ENCODE data around the gene HOMER1.

Gene HOMER1

GRCh38 chr5:79513704-79514390 is at the start of gene HOMER1:
Gene HOMER1, minus strand, starts transcription at chr5:79514134. Its CDS starts 1,360 bp downstream, at chr5:79512774.
- no peak for FAIRE-seq

- FAIRE-seq: no peak
Observed at GRCh38 chr5:79563247-79563590, 49.3 kb upstream of the HOMER1 start.

DNA sequence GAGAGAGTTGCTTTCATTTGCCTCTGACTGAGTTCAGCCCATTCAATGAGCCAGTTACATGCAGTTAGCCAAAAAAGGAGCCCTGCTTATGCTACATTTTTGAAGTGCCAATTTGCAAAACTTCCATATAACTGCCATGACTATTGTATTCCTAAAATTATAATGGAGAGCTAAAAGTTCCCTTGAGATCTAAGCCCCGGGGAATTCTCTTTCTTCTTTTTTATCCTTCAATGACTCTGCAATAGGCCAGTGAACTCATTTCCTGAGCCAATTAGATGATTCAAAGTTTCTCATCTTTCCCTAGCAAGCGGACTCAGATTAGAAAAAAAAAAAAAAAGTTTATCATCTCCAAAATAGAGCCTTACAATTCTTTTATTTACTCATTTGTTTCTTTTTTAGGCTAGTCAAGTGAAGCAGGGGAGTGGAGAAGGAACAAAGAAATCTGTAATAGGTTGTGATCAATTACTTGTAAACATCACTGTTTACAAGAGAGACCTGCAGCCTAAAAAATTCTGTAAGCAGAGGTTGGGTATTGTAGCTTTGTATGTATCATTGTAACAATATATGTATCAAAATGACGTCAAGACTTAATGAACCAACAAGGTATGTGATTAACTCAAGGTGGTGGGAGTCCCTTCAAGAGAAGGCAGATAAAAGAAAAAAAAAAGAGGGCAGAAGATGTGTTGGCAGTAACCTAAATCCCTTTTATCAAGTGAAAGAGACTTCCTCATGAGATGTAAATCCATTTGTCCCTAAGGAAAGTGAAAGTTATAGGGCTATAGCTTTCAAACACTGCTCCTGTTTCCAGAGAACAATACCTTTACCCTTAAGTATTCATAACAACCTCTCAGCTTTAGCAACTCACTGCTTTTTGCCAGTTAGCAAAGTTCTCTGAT is 48.7 kb upstream of the HOMER1 start:
- FAIRE-seq: no peak

- no peak for FAIRE-seq
Observed at GRCh38 chr5:79561525-79561893, 47.6 kb upstream of the HOMER1 start.

DNA sequence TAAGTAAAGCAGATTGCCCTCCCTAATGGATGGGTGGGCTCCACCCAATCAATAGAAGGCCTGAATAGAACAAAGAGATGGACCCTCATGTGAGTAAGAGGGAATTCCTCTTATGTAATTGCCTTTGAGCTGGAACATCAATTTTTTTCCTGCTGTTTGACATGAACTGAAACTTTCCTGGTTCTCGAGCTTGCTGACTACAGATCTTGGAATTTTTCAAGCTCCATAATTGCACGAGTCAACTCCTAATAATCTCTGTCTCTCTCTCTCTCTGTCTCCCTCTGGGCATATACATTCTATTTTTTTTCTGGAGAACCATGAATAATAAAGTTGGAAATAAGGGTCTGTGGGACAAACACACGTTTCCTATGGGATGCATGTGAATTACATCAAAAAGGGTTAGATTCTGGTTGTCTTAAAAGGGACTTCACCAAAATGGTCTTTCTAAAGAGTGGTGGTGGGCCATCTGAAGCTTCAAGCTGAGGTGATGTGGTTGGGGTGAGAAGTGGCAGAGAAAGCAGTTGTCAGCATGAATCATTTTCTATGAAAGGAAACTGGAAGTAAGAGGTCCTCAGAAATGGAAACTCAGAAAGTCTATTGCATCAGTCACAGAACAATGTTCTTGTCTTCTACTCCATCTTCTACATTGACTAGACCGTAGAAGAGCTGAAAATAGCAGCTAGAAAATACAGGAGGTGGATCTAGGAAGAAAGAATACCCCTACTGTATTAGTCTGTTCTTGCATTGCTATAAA is 47.0 kb upstream of the HOMER1 start:
- FAIRE-seq: no peak

DNA sequence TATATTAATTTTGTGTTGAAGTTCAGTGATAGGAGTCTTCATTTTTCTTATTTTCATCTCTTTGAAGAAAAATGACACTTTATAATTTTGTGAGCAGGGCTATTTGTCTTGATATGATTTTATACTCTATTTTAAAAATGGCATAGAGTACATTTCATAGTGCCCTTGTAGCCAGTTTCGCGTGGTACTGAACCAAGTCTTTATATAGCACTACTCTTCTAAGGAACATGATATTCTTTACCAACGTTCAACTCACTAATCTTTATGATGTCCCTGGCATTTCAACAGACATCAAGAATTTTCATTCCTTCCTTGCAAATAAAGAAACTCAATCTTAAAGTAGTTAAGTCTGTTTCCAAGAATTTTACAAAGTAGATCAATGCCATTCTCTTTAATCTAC is 41.5 kb upstream of the HOMER1 start:
- no peak for FAIRE-seq

GRCh38 chr5:79552984-79553383 is 39.0 kb upstream of the HOMER1 start:
- no peak for FAIRE-seq

DNA sequence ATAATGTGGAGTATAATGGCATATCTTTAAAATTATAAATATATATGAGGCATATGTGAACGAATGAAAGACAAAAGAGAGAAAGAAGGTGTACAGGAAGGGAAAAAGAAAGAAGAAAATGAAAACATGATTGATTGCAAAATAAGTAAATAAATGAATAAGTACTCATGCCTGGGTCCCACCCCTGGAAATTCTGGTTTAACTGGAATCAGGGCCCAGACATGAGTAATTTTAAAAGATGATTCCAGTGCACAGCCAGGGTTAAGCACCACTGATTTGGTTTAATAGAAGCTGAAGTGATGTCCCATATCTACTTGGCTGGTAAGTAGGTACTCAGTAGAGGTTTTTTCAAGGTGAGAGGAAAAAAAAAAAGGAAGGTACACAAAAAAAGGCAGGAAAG is 34.0 kb upstream of the HOMER1 start:
- no peak for FAIRE-seq

DNA sequence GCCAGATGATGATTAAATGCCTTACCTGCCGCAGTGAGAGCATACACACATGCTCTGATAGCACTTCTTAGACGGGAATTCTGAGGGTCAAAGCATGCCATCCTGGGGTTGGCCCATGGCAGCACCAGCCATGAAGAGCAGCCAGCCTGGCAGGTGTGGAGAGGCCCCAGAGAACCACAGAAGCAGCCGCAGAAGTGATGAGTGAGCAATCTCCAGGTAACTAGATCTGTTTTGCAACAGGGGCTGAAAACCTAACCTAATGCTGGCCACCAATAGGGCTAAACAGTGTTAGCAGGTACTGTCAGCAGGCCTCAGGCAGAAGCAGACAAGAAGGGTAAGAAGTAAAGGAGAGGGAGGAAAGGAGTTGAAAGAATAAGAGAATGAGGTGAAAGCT is 33.5 kb upstream of the HOMER1 start:
- FAIRE-seq: no peak

GRCh38 chr5:79546782-79547428 is 33.0 kb upstream of the HOMER1 start:
- FAIRE-seq: no peak

GRCh38 chr5:79544131-79544530 is 30.2 kb upstream of the HOMER1 start:
- FAIRE-seq: no peak

- no peak for FAIRE-seq
Observed at GRCh38 chr5:79540939-79541338, 27.0 kb upstream of the HOMER1 start.

GRCh38 chr5:79536193-79536906 is 22.4 kb upstream of the HOMER1 start:
- no peak for FAIRE-seq

- FAIRE-seq: no peak
Observed at GRCh38 chr5:79535477-79536192, 21.7 kb upstream of the HOMER1 start.

DNA sequence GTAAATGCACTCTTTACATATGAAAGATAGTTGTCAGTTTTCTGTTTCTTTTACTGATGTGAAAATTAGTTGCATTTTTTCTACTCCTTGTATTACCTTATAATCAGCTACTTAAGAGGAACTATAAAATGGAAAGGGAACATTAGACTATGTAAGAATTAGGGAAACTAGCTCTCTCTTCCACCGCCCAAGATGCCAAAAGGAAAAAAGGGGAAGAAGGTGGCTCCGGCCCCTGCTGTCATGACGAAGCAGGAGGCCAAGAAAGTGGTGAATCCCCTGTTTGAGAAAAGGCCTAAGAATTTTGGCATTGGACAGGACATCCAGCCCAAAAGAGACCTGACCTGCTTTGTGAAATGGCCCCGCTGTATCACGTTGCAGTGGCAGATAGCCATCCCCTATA is 15.2 kb upstream of the HOMER1 start:
- FAIRE-seq: no peak

DNA sequence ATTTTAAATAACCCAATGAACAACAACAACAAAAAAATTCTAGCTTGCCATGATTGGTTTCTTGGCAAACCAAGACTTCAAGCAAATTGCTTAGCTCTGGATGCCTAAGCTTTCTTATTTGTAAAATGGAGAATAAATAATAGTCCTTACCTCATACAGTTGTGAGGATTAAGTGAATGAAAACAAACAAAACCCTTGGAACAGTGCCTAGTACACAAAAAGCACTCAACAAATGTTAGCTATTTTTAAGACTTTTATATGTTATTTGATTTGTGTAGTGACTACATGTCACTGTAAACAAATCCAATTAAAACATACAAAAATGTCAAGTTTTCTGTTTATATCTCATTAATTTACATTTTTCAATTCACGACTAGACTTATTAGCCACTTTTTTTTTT is 13.5 kb upstream of the HOMER1 start:
- no peak for FAIRE-seq

DNA sequence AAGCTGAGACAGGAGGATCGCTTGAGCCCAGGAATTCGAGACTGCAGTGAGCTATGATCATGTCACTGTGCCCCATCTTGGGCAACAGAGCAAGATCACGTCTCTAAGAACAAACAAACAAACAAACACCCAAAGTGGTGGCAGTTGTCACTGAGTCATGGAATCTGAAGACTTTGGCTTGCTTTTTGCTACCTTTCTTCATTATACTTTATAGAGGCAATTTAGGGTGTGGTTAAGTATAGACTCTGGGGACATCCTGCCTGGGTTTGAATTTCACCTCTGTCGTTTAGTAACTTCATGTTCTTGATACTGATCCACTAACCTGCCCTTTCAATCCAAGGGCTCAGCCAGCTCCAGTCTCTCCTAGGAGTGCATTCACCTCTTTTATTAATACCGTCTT is 13.0 kb upstream of the HOMER1 start:
- no peak for FAIRE-seq

GRCh38 chr5:79526493-79526892 is 12.6 kb upstream of the HOMER1 start:
- FAIRE-seq: no peak

DNA sequence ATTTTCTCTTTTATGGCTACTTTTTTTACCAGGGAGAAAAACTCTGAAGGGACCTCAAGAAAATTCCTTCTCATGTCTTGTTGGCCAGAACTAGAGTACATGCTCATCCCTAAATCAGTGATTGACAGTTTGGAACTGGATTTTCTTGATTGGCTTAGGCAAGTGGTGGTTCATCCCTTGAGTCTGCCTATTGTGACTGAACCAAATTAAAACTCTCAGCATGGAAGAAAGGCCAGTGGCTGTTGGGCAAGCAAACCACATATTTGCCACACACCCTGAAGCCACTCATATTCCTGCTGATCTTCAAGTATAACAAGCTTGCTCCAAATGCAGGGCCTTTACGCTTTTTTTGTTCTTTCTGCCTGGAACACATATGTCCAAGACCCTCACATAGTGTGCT is 7.2 kb upstream of the HOMER1 start:
- FAIRE-seq: no peak

- no peak for FAIRE-seq
Observed at GRCh38 chr5:79518718-79519117, 4.8 kb upstream of the HOMER1 start.

DNA sequence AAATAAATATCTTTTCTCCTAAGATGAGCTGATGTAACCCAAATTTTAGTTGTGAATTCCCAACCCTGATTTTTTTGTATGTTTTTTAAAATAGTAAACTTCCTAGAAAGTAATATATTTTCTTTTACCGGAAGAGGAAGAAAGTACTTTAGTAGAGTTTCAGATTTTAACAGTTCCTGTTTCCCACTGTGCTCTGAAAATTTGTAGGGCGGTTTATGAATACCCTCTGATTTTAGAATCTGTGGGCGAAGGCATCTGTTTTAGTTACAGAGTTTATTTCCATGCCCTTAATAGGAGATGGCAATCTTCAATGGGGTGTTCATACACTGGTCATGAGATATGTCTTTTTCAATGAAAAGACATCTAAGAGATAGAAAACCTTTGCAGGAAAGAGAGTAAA is 3.7 kb upstream of the HOMER1 start:
- FAIRE-seq: no peak

DNA sequence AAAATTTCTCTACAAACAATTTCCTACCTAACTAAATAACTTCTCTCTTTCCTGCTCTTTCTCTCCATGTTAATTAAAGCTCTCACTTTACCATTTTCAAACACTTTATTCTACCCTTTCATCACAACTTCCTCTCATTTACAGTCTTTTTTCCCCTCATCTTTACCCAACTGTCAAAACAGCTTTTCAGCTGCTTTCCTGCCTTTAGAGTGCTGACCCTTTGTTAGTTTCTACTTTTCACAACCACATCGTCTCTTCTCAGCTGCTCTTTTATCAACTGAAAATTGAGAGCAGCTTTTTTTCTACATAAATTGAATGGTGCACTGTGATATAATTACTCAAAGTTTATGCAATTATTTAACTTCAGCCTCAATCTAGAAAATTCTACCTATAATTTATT is 3.1 kb upstream of the HOMER1 start:
- FAIRE-seq: no peak

All from islet of Langerhans (tissue), 1 donor.